H1 (cell line): ENCODE data around the gene PXK. TPM values are rescaled to one million over a fixed set of nuclear protein-coding genes. Genes with fewer than 3 reads are reported as not detected.

Source experiments
- EZH2 ChIP-seq: fragments of 200-600 bp; sonication (generic); IDR thresholded peaks from 2 replicates; pipeline ENCODE4 v1.7.1; 2012; ENCODE audit warnings: low read depth, mild to moderate bottlenecking, moderate library complexity, low read length, inconsistent platforms; ENCODE audit not compliant: severe bottlenecking
- GTF2F1 ChIP-seq: IDR thresholded peaks from 2 replicates; pipeline ENCODE4 v1.6.1; 2012; ENCODE audit warnings: low read depth, low read length, improper control_type of control experiment, borderline replicate concordance
- JUN ChIP-seq: IDR thresholded peaks from 2 replicates; pipeline ENCODE4 v1.6.1; 2011; ENCODE audit warnings: low read depth, mild to moderate bottlenecking, improper control_type of control experiment, low read length
- YY1 ChIP-seq: IDR thresholded peaks from 2 replicates; pipeline ENCODE4 v1.6.1; 2011; ENCODE audit warnings: low read depth, mild to moderate bottlenecking, low read length
- polyA plus RNA-seq, 7 experiments: library from polyadenylated mRNA; depleted of rRNA in 3 of 7; stranded (reverse) in 5 of 7; unstranded in 2 of 7; fragments of >200 nt in 5 of 7; fragments of 200-250 nt in 2 of 7; gene quantifications; 1 replicate in 5 of 7; 2 replicates in 1 of 7; 4 replicates in 1 of 7; pipeline versions ENCODE4 v1.2.1 to v1.2.3, GENCODE V29; 2011 to 2013; ENCODE audit warnings: missing spikeins in 2 of 7, mixed read lengths in 2 of 7
- total RNA-seq: library from RNA; stranded (reverse); fragmentation: NEBNext Ultra II Directional; extraction: Animal tissue kit (Norgen Biotek cat#: 25700); gene quantifications from 2 replicates; pipeline ENCODE4 v1.2.1, GENCODE V29; 2021

Gene PXK
- total and polyA plus RNA-seq, 2 of the 8 experiments (the other 6 are each of a cell fraction or from before 2014, with no cell fraction given), result 3.5 to 7.1 TPM

DNA sequence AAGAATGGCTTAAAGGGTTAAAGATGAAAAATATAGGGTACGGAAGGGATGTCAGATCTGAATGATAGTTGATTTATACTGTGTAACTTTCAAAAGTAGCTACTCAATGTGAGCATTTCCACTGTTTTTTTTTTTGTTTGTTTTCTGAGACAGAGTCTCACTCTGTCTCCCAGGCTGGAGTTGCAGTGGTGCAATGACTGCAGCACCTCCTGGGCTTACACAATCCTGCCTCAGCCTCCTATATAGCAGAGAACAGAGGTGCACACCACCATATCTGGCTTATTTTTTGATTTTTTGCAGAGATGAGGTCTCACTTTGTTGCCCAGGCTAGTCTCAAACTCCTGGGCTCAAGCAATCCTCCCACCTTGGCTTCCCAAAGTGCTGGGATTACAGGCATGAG is 9.9 kb upstream of the PXK start (continued):
- TF ChIP-seq JUN (no peak), EZH2 (no peak), GTF2F1 (no peak), YY1 (no peak)
